Testis (tissue), 2 donors: ENCODE results near the gene FAM53A.

ENCODE experiments used
- CTCF ChIP-seq, 3 experiments: fragments of 450-650 bp in 2 of 3; fragments of 200-600 bp in 1 of 3; sonication (generic) in 1 of 3; IDR thresholded peaks; one replicate each; pipeline ENCODE4 v1.5.1; 2016 to 2019; ENCODE audit warnings: antibody characterized with exemption in 3 of 3, mild to moderate bottlenecking in 2 of 3, moderate library complexity in 1 of 3
- POLR2A ChIP-seq: fragments of 450-650 bp; IDR thresholded peaks from one replicate; pipeline ENCODE4 v1.6.1; 2017; ENCODE audit warnings: antibody characterized with exemption, mild to moderate bottlenecking, moderate library complexity

GRCh38 chr4:1601533-1601835 lies 82.6 kb downstream of the FAM53A start:
- no peak for TF ChIP-seq POLR2A
- no peak for TF ChIP-seq CTCF (IDR thresholded peaks at IDR 0.05)
